K562 (cell line): Measurements from ENCODE around the gene ROBO1. TPM values are rescaled to one million over a fixed set of nuclear protein-coding genes. Genes with fewer than 3 reads are reported as not detected.

Experiments used
- ATAC-seq: fragments of 200-7000 bp; cut with Tn5 transposase; 3 replicates; pipeline ENCODE4 v1.9.1; 2020; ENCODE audit warnings: moderate library complexity
- BruUV-seq: library from RNA; stranded (reverse); fragments of 400-500 nt; replicated peaks from 2 replicates; lab custom pipeline; 2021; lab: Mats Ljungman, UMichigan
- CTCF ChIA-PET: fragments of 300-600 bp; formaldehyde crosslinking; extraction: SDS; loops from one replicate; lab custom pipeline; 2021; ENCODE audit warnings: low intra/inter-chr PET ratio; lab: Yijun Ruan, JAX
- POLR2A ChIA-PET: fragments of 300-600, 350-650 bp; sonication (Branson Sonifier 250); formaldehyde crosslinking; extraction: SDS; loops from one replicate; lab custom pipeline; 2021; ENCODE audit warnings: antibody characterized with exemption, inconsistent platforms; lab: Yijun Ruan, JAX
- DNase-seq, 4 experiments: peaks; one replicate each; pipeline versions ENCODE4 v3.0.0 to v3.0.0-alpha.2; 2011 to 2018; ENCODE audit warnings: low spot score in 3 of 4, mixed read lengths in 3 of 4; ENCODE audit errors: extremely low read depth in 1 of 4
- FAIRE-seq: peaks from 2 replicates; lab custom pipeline; 2011; peaks lifted over from hg19 to GRCh38; lab: Jason Lieb, UNC
- H2AFZ ChIP-seq: 2 replicates; pipeline ENCODE4 v1.6.0; 2011; ENCODE audit warnings: low read depth, low read length, control low read depth, inconsistent platforms
- H3K27ac ChIP-seq: fragments of 200-600 bp; 3 replicates; pipeline ENCODE4 v1.8.0; 2011; ENCODE audit warnings: low read depth, mild to moderate bottlenecking, control low read depth, inconsistent platforms, low read length, moderate library complexity, mixed read lengths; ENCODE audit errors: extremely low read depth
- H3K27me3 ChIP-seq, 2 experiments: fragments of 300-600 bp in 1 of 2; 2 replicates in 1 of 2; 3 replicates in 1 of 2; pipeline versions ENCODE4 v1.6.0 to v1.8.0; 2011; ENCODE audit warnings: inconsistent platforms in 2 of 2, low read length in 2 of 2, mild to moderate bottlenecking in 1 of 2, mixed read lengths in 1 of 2, moderate library complexity in 1 of 2; ENCODE audit not compliant: control insufficient read depth in 2 of 2, insufficient read depth in 2 of 2
- H3K36me3 ChIP-seq: fragments of 300-600 bp; 3 replicates; pipeline ENCODE4 v1.8.0; 2011; ENCODE audit warnings: mild to moderate bottlenecking, low read length, inconsistent platforms; ENCODE audit not compliant: control insufficient read depth, insufficient read depth
- H3K4me1 ChIP-seq, 2 experiments: fragments of 200-600 bp in 1 of 2; replicated peaks in 1 of 2; 2 replicates in 1 of 2; 3 replicates in 1 of 2; pipeline versions ENCODE4 v1.5.1 to v1.8.0; 2011; ENCODE audit warnings: inconsistent platforms in 2 of 2, low read length in 2 of 2, mild to moderate bottlenecking in 1 of 2, mixed read lengths in 1 of 2, moderate library complexity in 1 of 2; ENCODE audit not compliant: control insufficient read depth in 2 of 2, insufficient read depth in 2 of 2
- H3K4me2 ChIP-seq: 2 replicates; pipeline ENCODE4 v1.6.1; 2011; ENCODE audit warnings: low read length, control low read depth, inconsistent platforms, mixed read lengths; ENCODE audit not compliant: insufficient read depth
- H3K4me3 ChIP-seq: fragments of 200-600 bp; sonication (generic), shearing (Covaris generic); 2 replicates; pipeline ENCODE4 v1.5.1; 2016; ENCODE audit warnings: control low read depth, inconsistent platforms
- H3K79me2 ChIP-seq: fragments of 200-600 bp; 3 replicates; pipeline ENCODE4 v1.8.0; 2011; ENCODE audit warnings: low read length, inconsistent platforms; ENCODE audit not compliant: control insufficient read depth, insufficient read depth
- H3K9ac ChIP-seq, 2 experiments: 2 replicates each; pipeline versions ENCODE4 v1.6.0 to v1.6.1; 2011; ENCODE audit warnings: low read depth in 2 of 2, low read length in 2 of 2, control low read depth in 1 of 2, inconsistent platforms in 1 of 2, mild to moderate bottlenecking in 1 of 2, mixed read lengths in 1 of 2; ENCODE audit not compliant: insufficient read depth in 1 of 2
- H3K9me1 ChIP-seq: one replicate; pipeline ENCODE4 v1.6.0; 2011; ENCODE audit warnings: inconsistent platforms, mild to moderate bottlenecking, low read length, moderate library complexity; ENCODE audit not compliant: control insufficient read depth, insufficient read depth
- H3K9me3 ChIP-seq: replicated peaks from 2 replicates; pipeline ENCODE4 v1.5.1; 2011; ENCODE audit warnings: low read depth, low read length, inconsistent platforms; ENCODE audit not compliant: control insufficient read depth, insufficient read depth
- H4K20me1 ChIP-seq: replicated peaks from 2 replicates; pipeline ENCODE4 v1.6.1; 2011; ENCODE audit warnings: low read length, inconsistent platforms, mixed read lengths; ENCODE audit not compliant: control insufficient read depth, insufficient read depth
- ETS2 ChIP-seq: IDR thresholded peaks from 2 replicates; pipeline ENCODE4 v1.6.1; 2016; ENCODE audit warnings: borderline replicate concordance, missing genetic modification characterization, mild to moderate bottlenecking, moderate library complexity, missing compliant biosample characterization; ENCODE audit not compliant: poor library complexity, severe bottlenecking
- GTF2A2 ChIP-seq: IDR thresholded peaks from 2 replicates; pipeline ENCODE4 v1.6.1; 2016; ENCODE audit warnings: mild to moderate bottlenecking, missing genetic modification characterization, missing compliant biosample characterization
- MCM7 ChIP-seq, 2 experiments: fragments of 450-650 bp; IDR thresholded peaks; 2 replicates each; pipeline ENCODE4 v1.6.1; 2016 to 2018
- NR2F6 ChIP-seq: fragments of 450-650 bp; formaldehyde crosslinking; IDR thresholded peaks from 2 replicates; pipeline ENCODE4 v1.4.0; 2020; ENCODE audit warnings: mild to moderate bottlenecking
- RBBP5 ChIP-seq: fragments of 200-600 bp; sonication (generic); IDR thresholded peaks from 2 replicates; pipeline ENCODE4 v1.6.1; 2012; ENCODE audit warnings: borderline replicate concordance, mild to moderate bottlenecking, low read length, control low read depth, inconsistent platforms; ENCODE audit not compliant: insufficient read depth, poor library complexity, severe bottlenecking
- RBM39 ChIP-seq: fragments of 200-400 bp; formaldehyde crosslinking; optimal IDR thresholded peaks from 2 replicates; pipeline ENCODE3; 2018; ENCODE audit warnings: low read depth, low read length
- SPI1 ChIP-seq: IDR thresholded peaks from 2 replicates; pipeline ENCODE4 v1.6.1; 2011; ENCODE audit warnings: low read depth, low read length, control low read depth, borderline replicate concordance
- ZNF12 ChIP-seq: sonication (generic); formaldehyde crosslinking; IDR thresholded peaks from 2 replicates; pipeline ENCODE4 v1.4.0; 2020; ENCODE audit warnings: mild to moderate bottlenecking, missing genetic modification reagents
- ZNF449 ChIP-seq: fragments of 250-450 bp; sonication (Bioruptor Pico); IDR thresholded peaks from 2 replicates; pipeline ENCODE4 v1.8.0; 2022; ENCODE audit warnings: moderate library complexity, mild to moderate bottlenecking, inconsistent platforms
- ZNF586 ChIP-seq: fragments of 450-650 bp; formaldehyde crosslinking; conservative IDR thresholded peaks from 2 replicates; pipeline ENCODE4 v1.4.0; 2020; ENCODE audit warnings: mild to moderate bottlenecking, moderate library complexity
- ZNF764 ChIP-seq: fragments of 250-450 bp; sonication (Bioruptor Pico); IDR thresholded peaks from 2 replicates; pipeline ENCODE4 v1.4.0; 2020; ENCODE audit warnings: low read depth, mild to moderate bottlenecking, moderate library complexity
- WGBS: fragments of 100-300 bp; shearing (Covaris generic); methylation state at CpG from one replicate; pipeline ENCODE4 v1.1.6; 2016; ENCODE audit warnings: low coverage, mixed read lengths; ENCODE audit not compliant: insufficient coverage; ENCODE audit errors: missing lambda C conversion rate; 5-methylcytosine and 5-hydroxymethylcytosine counted together
- in situ Hi-C: fragments of 300-500 bp; cut with MboI; formaldehyde crosslinking; loops from 4 replicates; pipeline ENCODE4 v1.15.0; 2018; ENCODE audit warnings: inconsistent platforms, mixed read lengths
- intact Hi-C: fragments of 100-400 bp; cut with micrococcal nuclease; formaldehyde crosslinking; loops from 2 replicates; pipeline ENCODE4 v1.14.2; 2022
- polyA plus RNA-seq, 8 experiments: library from polyadenylated mRNA; depleted of rRNA in 4 of 8; stranded (reverse) in 5 of 8; unstranded in 3 of 8; fragments of >200 nt; fragmentation: Nextera tagmentation in 2 of 8; fragmentation: Illumina TruSeq in 1 of 8; extraction: Ambion mirVana in 2 of 8; extraction: Trizol in 1 of 8; gene quantifications; 2 replicates each; pipeline versions ENCODE4 v1.2.1 to v1.2.3, GENCODE V29; 2011 to 2014; ENCODE audit warnings: inconsistent platforms in 1 of 8, missing spikeins in 1 of 8
- total RNA-seq, 7 experiments: library from RNA; depleted of rRNA in 6 of 7; stranded (reverse); fragments of >200 nt in 6 of 7; fragmentation: Illumina TruSeq in 2 of 7; extraction: Trizol in 2 of 7; gene quantifications; 2 replicates each; pipeline versions ENCODE4 v1.2.1 to v1.2.3, GENCODE V29; 2011 to 2021; ENCODE audit warnings: low replicate concordance in 1 of 7
- TF ChIP-seq, protein P1 (sequence below): fragments of 450-650 bp; IDR thresholded peaks from 2 replicates; pipeline ENCODE4 v1.6.1; 2017; ENCODE audit warnings: antibody characterized with exemption

ROBO1 gene
- total and polyA plus RNA-seq, 9 of the 15 experiments (the other 6 are each of a cell fraction or from before 2014, with no cell fraction given): 0.01 to 0.53 (median 0.17) TPM; not detected in 5

DNA sequence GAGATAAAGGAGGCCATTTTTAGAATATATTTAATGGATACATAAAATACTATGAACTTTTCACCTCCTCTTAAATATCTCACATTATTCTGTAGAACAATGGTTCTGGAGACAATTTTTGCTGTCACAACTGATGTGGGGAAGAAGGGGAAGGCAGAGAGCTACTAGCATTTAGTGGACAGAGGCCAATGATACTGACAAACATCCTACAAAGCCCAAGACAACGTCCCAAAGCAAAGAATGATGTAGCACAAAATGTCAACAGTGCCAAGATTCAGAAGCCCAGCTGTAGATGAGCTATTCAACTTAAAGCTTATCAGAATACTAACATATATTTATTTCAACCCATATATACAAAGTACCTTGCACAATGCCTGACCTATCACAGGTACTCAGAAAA lies 1069.4 kb downstream of the ROBO1 start:
- Histone ChIP-seq H3K9me3 (no peaks in the 10 kb centered on the region), H3K4me1 (no peaks in the 10 kb centered on the region), H3K36me3 (no peaks in the 10 kb centered on the region), H3K27me3 (no peaks in the 10 kb centered on the region), H3K27ac (no peak overlapping the region), H3K4me2 (no peak overlapping the region), H3K9ac (no peak overlapping the region), H4K20me1 (no peaks in the 10 kb centered on the region), H2AFZ (no peak overlapping the region), H3K9me1 (no peaks in the 10 kb centered on the region), H3K79me2 (no peaks in the 10 kb centered on the region), H3K4me3 (no peak overlapping the region)
- intact Hi-C loops: no loop called here
- BruUV-seq: no TSS peak
- ATAC-seq (no peak), FAIRE-seq (no peak), DNase-seq (no peak)
- WGBS: 0% methylated on average over 1 of the region's 1 CpG
- TF ChIP-seq MCM7 (IDR thresholded peaks at IDR 0.05) (no peak), RBM39 (no peak), ZNF12 (no peak), ZNF586 (CRISPR knock-in tag) (no peak), SPI1 (no peak), ZNF449 (CRISPR knock-in tag) (no peak), GTF2A2 (tag) (no peak), RBBP5 (no peak), ZNF764 (CRISPR knock-in tag) (no peak), NR2F6 (no peak), ETS2 (tag) (no peak)
- TF ChIP-seq, protein P1, sequence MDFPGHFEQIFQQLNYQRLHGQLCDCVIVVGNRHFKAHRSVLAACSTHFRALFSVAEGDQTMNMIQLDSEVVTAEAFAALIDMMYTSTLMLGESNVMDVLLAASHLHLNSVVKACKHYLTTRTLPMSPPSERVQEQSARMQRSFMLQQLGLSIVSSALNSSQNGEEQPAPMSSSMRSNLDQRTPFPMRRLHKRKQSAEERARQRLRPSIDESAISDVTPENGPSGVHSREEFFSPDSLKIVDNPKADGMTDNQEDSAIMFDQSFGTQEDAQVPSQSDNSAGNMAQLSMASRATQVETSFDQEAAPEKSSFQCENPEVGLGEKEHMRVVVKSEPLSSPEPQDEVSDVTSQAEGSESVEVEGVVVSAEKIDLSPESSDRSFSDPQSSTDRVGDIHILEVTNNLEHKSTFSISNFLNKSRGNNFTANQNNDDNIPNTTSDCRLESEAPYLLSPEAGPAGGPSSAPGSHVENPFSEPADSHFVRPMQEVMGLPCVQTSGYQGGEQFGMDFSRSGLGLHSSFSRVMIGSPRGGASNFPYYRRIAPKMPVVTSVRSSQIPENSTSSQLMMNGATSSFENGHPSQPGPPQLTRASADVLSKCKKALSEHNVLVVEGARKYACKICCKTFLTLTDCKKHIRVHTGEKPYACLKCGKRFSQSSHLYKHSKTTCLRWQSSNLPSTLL: no peak
- ChIA-PET CTCF (no interaction called here), POLR2A (interaction anchor here (1.1 kb wide), 1 partner anchor 9 kb away, joined by 3 read pairs; no protein-coding TSS in a partner anchor)
- in situ Hi-C loops: no loop called here
